ENCODE results near the gene GAS2L2. TPM values are rescaled to one million over a fixed set of nuclear protein-coding genes. Genes with fewer than 3 reads are reported as not detected.

Gene GAS2L2
- total RNA-seq, 1 experiment from 2014 or later, result not detected

GRCh38 chr17:35748979-35749378, 4.1 kb downstream of the GAS2L2 start:
- no peaks in the 10 kb centered on the region for H3F3A ChIP-seq (ENCODE audit: insufficient read depth, low read depth)
- no TSS peak for BruUV-seq (replicated peaks)
- TF ChIP-seq EZH2 (IDR thresholded peaks at IDR 0.05; ENCODE audit: low read depth) (no peak), CTCF (conservative IDR thresholded peaks at IDR 0.05) (no peak)
- no peak overlapping the region for H3K27ac ChIP-seq
- H3K36me3 ChIP-seq (ENCODE audit: low read depth), result no peaks in the 10 kb centered on the region
- H3K4me2 ChIP-seq, result no peak overlapping the region
- H3K4me3 ChIP-seq, result no peak overlapping the region
- H3K9me2 ChIP-seq (ENCODE audit: insufficient read depth), result no peaks in the 10 kb centered on the region
- DNase-seq, result no peak
- POLR2A ChIA-PET (ENCODE audit: unreplicated experiment), result no interaction called here
- CTCF ChIA-PET, result no interaction called here
- H3K79me2 ChIP-seq (ENCODE audit: low read depth), result no peaks in the 10 kb centered on the region
- H3K27me3 ChIP-seq (ENCODE audit: insufficient read depth, low read depth), result peaks cover 30% of the 10 kb centered on the region
- intact Hi-C loops (cut with micrococcal nuclease; ENCODE audit: unreplicated experiment), result loop anchor here (5.0 to 10.0 kb wide), 4 partner anchors 192 to 614 kb away; partner anchors contain the start of gene SLFN12L
- H2AFZ ChIP-seq, result no peak overlapping the region
- no peaks in the 10 kb centered on the region for H3K4me1 ChIP-seq (replicated peaks; ENCODE audit: insufficient read depth)
- H4K20me1 ChIP-seq (ENCODE audit: insufficient read depth), result no peaks in the 10 kb centered on the region
- H3K9me3 ChIP-seq (ENCODE audit: insufficient read depth, low read depth), result no peaks in the 10 kb centered on the region

- intact Hi-C loops (cut with micrococcal nuclease; ENCODE audit: unreplicated experiment), result loop anchor here (5.0 to 10.0 kb wide), 4 partner anchors 191 to 614 kb away; partner anchors contain the start of gene SLFN12L
- no peak overlapping the region for H2AFZ ChIP-seq
- no peaks in the 10 kb centered on the region for H3K79me2 ChIP-seq (ENCODE audit: low read depth)
- H3F3A ChIP-seq (ENCODE audit: insufficient read depth, low read depth), result no peaks in the 10 kb centered on the region
- no peak overlapping the region for H3K4me3 ChIP-seq
- no peaks in the 10 kb centered on the region for H3K4me1 ChIP-seq (replicated peaks; ENCODE audit: insufficient read depth)
- ChIA-PET POLR2A (ENCODE audit: unreplicated experiment) (no interaction called here), CTCF (interaction anchor here (0.5 to 1.4 kb wide), 5 partner anchors 26 to 505 kb away, joined by 3 to 9 read pairs (median 4); no protein-coding TSS in a partner anchor)
- H3K27ac ChIP-seq, result no peak overlapping the region
- H3K4me2 ChIP-seq, result no peak overlapping the region
- H4K20me1 ChIP-seq (ENCODE audit: insufficient read depth), result no peaks in the 10 kb centered on the region
- TF ChIP-seq CTCF (conservative IDR thresholded peaks at IDR 0.05) (no peak), EZH2 (IDR thresholded peaks at IDR 0.05; ENCODE audit: low read depth) (no peak)
- BruUV-seq (replicated peaks), result no TSS peak
- peaks cover 36% of the 10 kb centered on the region for H3K27me3 ChIP-seq (ENCODE audit: insufficient read depth, low read depth)
- no peaks in the 10 kb centered on the region for H3K9me2 ChIP-seq (ENCODE audit: insufficient read depth)
- H3K36me3 ChIP-seq (ENCODE audit: low read depth), result no peaks in the 10 kb centered on the region
- H3K9me3 ChIP-seq (ENCODE audit: insufficient read depth, low read depth), result no peaks in the 10 kb centered on the region
- DNase-seq, result peak in 1 of 2 experiments; percentile 53
These were observed 4.6 kb downstream of the GAS2L2 start for GRCh38 chr17:35748341-35748841.

GRCh38 chr17:35747540-35748017, 5.5 kb downstream of the GAS2L2 start:
- Histone ChIP-seq H3K4me1 (replicated peaks; ENCODE audit: insufficient read depth) (no peaks in the 10 kb centered on the region), H3K4me2 (no peak overlapping the region), H3K9me3 (ENCODE audit: insufficient read depth, low read depth) (no peaks in the 10 kb centered on the region), H3K4me3 (no peak overlapping the region), H4K20me1 (ENCODE audit: insufficient read depth) (peaks cover 3% of the 10 kb centered on the region; the same call in 1 of the 2 replicates), H3K27me3 (ENCODE audit: insufficient read depth, low read depth) (peaks cover 44% of the 10 kb centered on the region), H3F3A (ENCODE audit: insufficient read depth, low read depth) (no peaks in the 10 kb centered on the region), H2AFZ (no peak overlapping the region), H3K36me3 (ENCODE audit: low read depth) (no peaks in the 10 kb centered on the region), H3K27ac (no peak overlapping the region), H3K9me2 (ENCODE audit: insufficient read depth) (no peaks in the 10 kb centered on the region), H3K79me2 (ENCODE audit: low read depth) (no peaks in the 10 kb centered on the region)
- intact Hi-C loops (cut with micrococcal nuclease; ENCODE audit: unreplicated experiment), result loop anchor here (1.0 to 10.0 kb wide), 5 partner anchors 134 to 613 kb away; partner anchors contain the start of gene SLFN12L
- TF ChIP-seq CTCF (conservative IDR thresholded peaks at IDR 0.05), result peak; percentile 89
- no peak for TF ChIP-seq EZH2 (IDR thresholded peaks at IDR 0.05; ENCODE audit: low read depth)
- CTCF ChIA-PET, result interaction anchor here (0.6 to 1.4 kb wide), 7 partner anchors 25 to 1303 kb away, joined by 3 to 6 read pairs (median 3); no protein-coding TSS in a partner anchor
- no TSS peak for BruUV-seq (replicated peaks)
- peak in 1 of 2 experiments; percentile 68 for DNase-seq
- POLR2A ChIA-PET (ENCODE audit: unreplicated experiment), result no interaction called here

Measured in PC-9 (cell line).